Measurements from ENCODE around the gene LAMA4.

The LAMA4 gene

DNA sequence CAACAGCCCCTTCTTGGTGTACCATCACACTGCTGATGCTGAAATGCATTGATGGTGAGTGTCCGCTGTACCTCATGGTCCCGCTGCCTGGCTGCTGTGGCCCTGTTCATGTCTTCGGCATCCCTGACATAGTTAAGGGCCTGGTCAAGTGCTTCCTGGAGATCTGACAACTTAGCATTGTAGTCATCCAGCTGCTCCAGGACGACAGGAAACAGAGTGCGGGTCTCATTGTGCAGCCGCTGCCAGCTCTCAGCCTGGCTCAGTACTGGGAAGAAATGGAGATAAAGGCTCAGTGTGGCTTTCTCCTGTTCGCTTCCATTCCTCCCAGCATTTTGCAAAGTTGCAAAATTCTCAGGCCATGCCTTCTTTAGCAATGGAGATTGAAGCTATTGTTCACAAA, 81.8 kb downstream of the LAMA4 start:
- Histone ChIP-seq H3K4me1 (ENCODE audit: control insufficient read depth, insufficient read depth, low read length) (no peaks in the 10 kb centered on the region), H3K4me3 (ENCODE audit: low read length in 2 of 2) (no peak overlapping the region), H3K9ac (ENCODE audit: low read length in 2 of 2) (no peak overlapping the region), H3K9me3 (ENCODE audit: control insufficient read depth in 2 of 2, low read length in 2 of 2) (no peaks in the 10 kb centered on the region), H3K27me3 (ENCODE audit: control insufficient read depth in 1 of 2, insufficient read depth in 2 of 2, low read length in 2 of 2) (no peaks in the 10 kb centered on the region), H3K36me3 (ENCODE audit: control insufficient read depth in 2 of 2, insufficient read depth in 2 of 2, low read length in 2 of 2) (peaks cover 79 to 81% of the 10 kb centered on the region in 2 donors), H3K27ac (ENCODE audit: low read length) (no peak overlapping the region)

DNA sequence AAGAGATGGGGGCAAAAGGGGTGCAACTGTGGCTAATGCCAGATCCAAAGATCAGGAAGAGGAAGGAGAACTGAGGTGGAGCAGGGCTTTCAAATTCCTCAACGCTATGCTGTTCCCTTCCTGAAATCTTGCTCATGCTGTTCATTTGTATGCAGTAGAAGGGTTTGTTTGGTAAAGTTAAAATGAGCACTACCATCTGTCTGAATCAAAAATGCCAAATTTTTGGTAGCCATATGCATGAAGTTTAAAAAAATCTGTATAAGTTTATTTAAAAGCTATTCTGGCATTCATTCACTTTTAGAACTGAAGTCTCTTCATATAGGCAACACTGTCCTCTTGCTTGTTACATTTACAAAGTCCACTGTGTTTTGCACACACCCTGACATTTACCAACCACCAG, 84.8 kb downstream of the LAMA4 start:
- Histone ChIP-seq H3K9me3 (ENCODE audit: control insufficient read depth in 2 of 2, low read length in 2 of 2) (no peaks in the 10 kb centered on the region), H3K36me3 (ENCODE audit: control insufficient read depth in 2 of 2, insufficient read depth in 2 of 2, low read length in 2 of 2) (peaks cover 76 to 82% of the 10 kb centered on the region in 2 donors), H3K27me3 (ENCODE audit: control insufficient read depth in 1 of 2, insufficient read depth in 2 of 2, low read length in 2 of 2) (no peaks in the 10 kb centered on the region), H3K9ac (ENCODE audit: low read length in 2 of 2) (no peak overlapping the region), H3K27ac (ENCODE audit: low read length) (peak overlapping the region; percentile 3), H3K4me1 (ENCODE audit: control insufficient read depth, insufficient read depth, low read length) (no peaks in the 10 kb centered on the region), H3K4me3 (ENCODE audit: low read length in 2 of 2) (no peak overlapping the region)

DNA sequence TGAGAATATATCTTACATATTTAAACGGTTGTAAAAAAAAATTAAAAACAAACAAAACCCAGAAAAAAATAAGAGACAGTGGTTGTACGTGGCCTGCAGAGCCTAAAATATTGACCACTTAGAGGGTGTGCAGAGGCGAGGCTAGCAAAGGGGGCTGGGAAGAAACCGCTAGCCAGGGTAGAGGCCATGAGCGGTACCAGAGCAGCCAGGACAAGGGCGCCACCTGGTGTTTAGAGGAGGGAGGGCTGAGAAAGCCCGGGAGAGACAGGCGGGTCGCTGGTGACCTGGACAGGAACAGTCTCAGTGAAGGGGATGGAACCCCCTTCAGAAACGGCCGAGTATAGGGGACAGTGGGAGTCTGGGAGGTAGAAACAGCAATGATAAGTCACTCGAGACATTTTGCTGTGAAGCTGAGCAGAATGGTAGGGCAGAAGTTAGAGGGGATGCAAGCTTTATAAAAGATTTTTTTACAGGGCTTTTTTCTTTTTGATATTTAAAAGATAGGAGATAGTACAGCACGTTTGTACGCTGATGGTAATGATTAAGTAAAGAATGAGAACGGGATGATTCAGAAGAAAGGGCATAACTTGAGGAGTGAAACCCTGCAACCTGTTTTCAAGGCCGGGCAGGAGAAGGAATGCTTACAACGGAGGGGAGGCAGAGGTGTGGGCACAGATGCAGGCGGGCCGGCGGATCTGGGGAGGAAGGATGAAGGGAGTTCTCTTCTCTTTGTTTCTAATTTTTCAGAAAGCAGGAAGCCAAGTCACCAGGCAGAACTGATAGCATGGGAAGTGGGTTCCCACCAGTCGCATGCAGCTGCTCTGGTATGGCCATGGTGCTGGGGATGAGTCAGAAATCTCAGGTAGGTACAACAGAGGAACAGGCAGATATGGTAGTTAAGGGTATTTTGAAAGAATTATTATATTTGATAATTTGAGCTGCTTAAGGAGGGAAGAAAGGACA, 90.8 kb downstream of the LAMA4 start:
- H3K27ac ChIP-seq (ENCODE audit: low read length): peak overlapping the region; percentile 53

DNA sequence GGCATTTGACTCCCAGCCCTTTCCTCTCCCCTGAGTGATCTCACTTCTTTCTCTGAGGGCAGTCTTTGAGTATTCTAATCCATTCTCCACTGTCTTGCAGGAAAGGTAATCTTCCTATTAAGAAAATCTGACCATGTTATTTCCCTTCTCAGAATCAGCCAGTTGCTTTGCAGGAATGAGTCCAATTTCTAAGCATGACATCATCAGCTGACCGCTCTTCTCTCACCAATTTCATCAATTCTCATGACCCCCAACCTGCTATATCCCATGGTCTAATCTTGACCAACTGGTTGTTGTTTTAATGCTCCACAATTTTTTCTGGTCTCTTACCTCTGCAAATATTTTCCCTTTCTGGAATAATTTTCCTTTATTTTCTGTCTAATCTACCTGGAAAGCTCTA, 93.6 kb downstream of the LAMA4 start:
- Histone ChIP-seq H3K9me3 (ENCODE audit: control insufficient read depth in 2 of 2, low read length in 2 of 2) (no peaks in the 10 kb centered on the region), H3K36me3 (ENCODE audit: control insufficient read depth in 2 of 2, insufficient read depth in 2 of 2, low read length in 2 of 2) (peaks cover 66 to 68% of the 10 kb centered on the region in 2 donors), H3K9ac (ENCODE audit: low read length in 2 of 2) (no peak overlapping the region), H3K27me3 (ENCODE audit: control insufficient read depth in 1 of 2, insufficient read depth in 2 of 2, low read length in 2 of 2) (no peaks in the 10 kb centered on the region), H3K27ac (ENCODE audit: low read length) (peak overlapping the region; percentile 64), H3K4me3 (ENCODE audit: low read length in 2 of 2) (no peak overlapping the region), H3K4me1 (ENCODE audit: control insufficient read depth, insufficient read depth, low read length) (peaks cover 10% of the 10 kb centered on the region)

More for the DNA sequence above, 90.8 kb downstream of the LAMA4 start:
- peaks cover 69 to 70% of the 10 kb centered on the region in 2 donors for H3K36me3 ChIP-seq (ENCODE audit: control insufficient read depth in 2 of 2, insufficient read depth in 2 of 2, low read length in 2 of 2)
- peaks cover 2% of the 10 kb centered on the region for H3K4me1 ChIP-seq (ENCODE audit: control insufficient read depth, insufficient read depth, low read length)
- H3K9ac ChIP-seq (ENCODE audit: low read length in 2 of 2): no peak overlapping the region
- H3K27me3 ChIP-seq (ENCODE audit: control insufficient read depth in 1 of 2, insufficient read depth in 2 of 2, low read length in 2 of 2): no peaks in the 10 kb centered on the region
- no peaks in the 10 kb centered on the region for H3K9me3 ChIP-seq (ENCODE audit: control insufficient read depth in 2 of 2, low read length in 2 of 2)
- H3K4me3 ChIP-seq (ENCODE audit: low read length in 2 of 2): no peak overlapping the region

DNA sequence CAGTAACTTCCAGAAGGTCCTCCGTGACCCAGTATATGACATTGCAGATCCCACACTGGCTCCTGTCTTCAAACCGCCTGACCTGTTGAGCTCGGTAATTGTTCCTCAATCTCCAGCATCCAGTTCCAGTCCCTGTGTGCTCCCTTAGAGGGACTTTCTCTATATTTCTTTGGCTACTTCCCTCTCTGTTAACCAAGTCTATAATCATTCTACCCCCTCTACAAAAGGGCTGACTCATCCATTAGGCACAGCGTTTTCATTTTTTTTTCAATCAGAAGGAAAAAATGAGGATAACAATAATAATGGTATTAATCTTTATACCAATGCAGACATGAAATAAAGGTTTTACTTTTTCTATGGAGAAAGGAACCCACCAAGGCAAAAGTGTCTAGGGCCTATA, 97.7 kb downstream of the LAMA4 start:
- no peaks in the 10 kb centered on the region for H3K27me3 ChIP-seq (ENCODE audit: control insufficient read depth in 1 of 2, insufficient read depth in 2 of 2, low read length in 2 of 2)
- H3K36me3 ChIP-seq (ENCODE audit: control insufficient read depth in 2 of 2, insufficient read depth in 2 of 2, low read length in 2 of 2): peaks cover 53 to 54% of the 10 kb centered on the region in 2 donors
- no peak overlapping the region for H3K4me3 ChIP-seq (ENCODE audit: low read length in 2 of 2)
- peaks cover 10% of the 10 kb centered on the region for H3K4me1 ChIP-seq (ENCODE audit: control insufficient read depth, insufficient read depth, low read length)
- H3K9me3 ChIP-seq (ENCODE audit: control insufficient read depth in 2 of 2, low read length in 2 of 2): no peaks in the 10 kb centered on the region
- peak overlapping the region; percentile 73 for H3K27ac ChIP-seq (ENCODE audit: low read length)
- H3K9ac ChIP-seq (ENCODE audit: low read length in 2 of 2): no peak overlapping the region

DNA sequence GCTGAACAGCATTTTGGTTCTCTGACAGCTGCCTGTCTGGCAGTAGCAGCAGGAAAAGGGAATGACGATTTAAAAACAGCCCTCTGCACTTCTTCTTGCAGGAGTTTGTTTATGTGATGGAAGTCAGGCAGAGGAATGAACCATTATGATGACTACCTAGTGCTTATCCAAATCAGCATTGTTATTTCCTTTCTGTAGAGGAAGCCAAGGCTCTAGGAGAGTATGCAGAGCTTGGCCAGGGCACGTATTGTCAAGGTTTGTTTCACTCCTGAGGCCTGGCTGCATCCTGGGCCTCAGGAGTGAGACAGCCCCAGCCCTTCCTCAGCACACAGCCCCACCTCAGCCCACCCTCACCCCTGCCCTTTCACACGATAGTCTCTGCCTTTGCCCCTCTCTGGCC, 98.5 kb downstream of the LAMA4 start:
- Histone ChIP-seq H3K4me3 (ENCODE audit: low read length in 2 of 2) (no peak overlapping the region), H3K27me3 (ENCODE audit: control insufficient read depth in 1 of 2, insufficient read depth in 2 of 2, low read length in 2 of 2) (no peaks in the 10 kb centered on the region), H3K36me3 (ENCODE audit: control insufficient read depth in 2 of 2, insufficient read depth in 2 of 2, low read length in 2 of 2) (peaks cover 45 to 46% of the 10 kb centered on the region in 2 donors), H3K9me3 (ENCODE audit: control insufficient read depth in 2 of 2, low read length in 2 of 2) (no peaks in the 10 kb centered on the region), H3K4me1 (ENCODE audit: control insufficient read depth, insufficient read depth, low read length) (peaks cover 10% of the 10 kb centered on the region), H3K9ac (ENCODE audit: low read length in 2 of 2) (no peak overlapping the region), H3K27ac (ENCODE audit: low read length) (peak overlapping the region; percentile 73)

DNA sequence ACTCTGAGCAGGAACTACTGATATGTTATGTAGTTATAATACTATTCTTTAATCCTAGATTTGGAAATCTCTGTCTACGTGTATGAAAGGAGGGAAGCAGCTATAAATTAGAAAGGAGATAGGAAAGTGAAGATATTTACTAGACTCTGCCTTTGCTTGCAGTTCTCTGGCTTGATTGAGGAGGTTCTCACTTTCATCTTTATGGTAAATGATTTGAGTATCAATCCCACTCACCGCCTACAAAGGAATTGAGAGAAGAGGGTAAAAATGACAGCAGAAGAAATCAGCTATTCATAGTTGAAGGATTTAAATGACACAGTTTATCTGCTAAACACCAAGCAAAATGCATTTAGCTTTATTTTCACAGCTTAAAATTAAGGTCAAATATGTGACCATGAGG, 99.7 kb downstream of the LAMA4 start:
- peaks cover 34% of the 10 kb centered on the region in 2 donors for H3K36me3 ChIP-seq (ENCODE audit: control insufficient read depth in 2 of 2, insufficient read depth in 2 of 2, low read length in 2 of 2)
- no peak overlapping the region for H3K4me3 ChIP-seq (ENCODE audit: low read length in 2 of 2)
- no peaks in the 10 kb centered on the region for H3K27me3 ChIP-seq (ENCODE audit: control insufficient read depth in 1 of 2, insufficient read depth in 2 of 2, low read length in 2 of 2)
- H3K9me3 ChIP-seq (ENCODE audit: control insufficient read depth in 2 of 2, low read length in 2 of 2): no peaks in the 10 kb centered on the region
- H3K4me1 ChIP-seq (ENCODE audit: control insufficient read depth, insufficient read depth, low read length): peaks cover 13% of the 10 kb centered on the region
- no peak overlapping the region for H3K27ac ChIP-seq (ENCODE audit: low read length)
- H3K9ac ChIP-seq (ENCODE audit: low read length in 2 of 2): no peak overlapping the region

DNA sequence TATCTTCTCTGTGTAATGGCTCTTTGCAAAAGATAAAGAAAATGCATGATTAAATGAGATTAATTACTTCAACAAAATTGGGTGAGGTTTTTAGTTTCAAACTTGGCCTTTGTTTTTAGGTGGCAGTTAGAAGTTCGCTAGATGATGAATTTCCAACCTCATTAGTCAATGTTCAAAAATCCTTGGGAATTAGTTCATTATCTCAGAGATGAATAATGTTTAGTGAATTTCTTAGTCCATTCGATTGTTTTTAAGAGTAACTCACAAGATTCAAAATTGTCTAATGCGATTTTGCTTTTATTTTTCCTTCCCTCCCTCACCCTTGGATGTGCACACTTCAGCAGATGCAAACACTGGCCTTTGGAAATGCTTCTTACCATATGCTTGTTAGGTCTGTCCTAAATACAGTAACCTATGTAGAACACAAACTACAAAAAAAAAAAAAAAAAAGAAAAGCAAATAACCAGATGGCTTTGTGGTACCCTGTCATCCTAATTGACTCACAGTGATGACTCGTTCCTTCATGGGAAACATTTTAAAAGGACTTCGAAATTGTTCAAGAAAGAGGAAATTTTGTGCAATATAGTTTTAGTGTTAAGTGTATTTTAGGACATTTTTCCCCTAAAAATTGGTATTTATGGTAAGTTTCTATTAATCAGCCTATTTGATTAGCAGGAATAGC, 100.3 kb downstream of the LAMA4 start:
- Histone ChIP-seq H3K36me3 (ENCODE audit: control insufficient read depth in 2 of 2, insufficient read depth in 2 of 2, low read length in 2 of 2) (peaks cover 29 to 31% of the 10 kb centered on the region in 2 donors), H3K27me3 (ENCODE audit: control insufficient read depth in 1 of 2, insufficient read depth in 2 of 2, low read length in 2 of 2) (no peaks in the 10 kb centered on the region), H3K4me1 (ENCODE audit: control insufficient read depth, insufficient read depth, low read length) (peaks cover 13% of the 10 kb centered on the region), H3K4me3 (ENCODE audit: low read length in 2 of 2) (no peak overlapping the region), H3K9me3 (ENCODE audit: control insufficient read depth in 2 of 2, low read length in 2 of 2) (no peaks in the 10 kb centered on the region), H3K9ac (ENCODE audit: low read length in 2 of 2) (no peak overlapping the region), H3K27ac (ENCODE audit: low read length) (no peak overlapping the region)

DNA sequence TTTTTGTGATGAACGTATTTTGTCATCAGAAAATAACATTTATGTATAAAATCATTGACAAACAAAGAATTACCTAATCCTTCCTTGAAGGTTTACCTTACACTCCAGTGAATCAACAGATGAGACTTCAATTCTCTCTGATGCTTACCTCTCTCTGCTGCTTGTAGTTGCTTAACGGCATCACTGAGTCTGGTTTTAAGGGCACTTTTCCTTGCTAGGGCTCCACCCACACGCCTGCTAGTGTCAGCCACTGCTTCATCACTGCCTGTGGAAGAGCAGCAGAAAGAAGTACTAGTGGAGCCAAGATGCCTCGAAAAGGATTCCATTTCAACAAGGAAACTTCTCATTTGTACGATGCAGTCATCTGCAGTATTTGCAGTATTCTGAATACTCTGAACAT, 104.0 kb downstream of the LAMA4 start:
- peaks cover 3% of the 10 kb centered on the region for H3K4me1 ChIP-seq (ENCODE audit: control insufficient read depth, insufficient read depth, low read length)
- no peaks in the 10 kb centered on the region for H3K27me3 ChIP-seq (ENCODE audit: control insufficient read depth in 1 of 2, insufficient read depth in 2 of 2, low read length in 2 of 2)
- H3K4me3 ChIP-seq (ENCODE audit: low read length in 2 of 2): peak overlapping the region in 1 of 2 donors; percentile 9
- peaks cover 24 to 33% of the 10 kb centered on the region in 2 donors for H3K36me3 ChIP-seq (ENCODE audit: control insufficient read depth in 2 of 2, insufficient read depth in 2 of 2, low read length in 2 of 2)
- H3K9ac ChIP-seq (ENCODE audit: low read length in 2 of 2): peak overlapping the region; percentile 44 to 62
- peak overlapping the region; percentile 88 for H3K27ac ChIP-seq (ENCODE audit: low read length)
- no peaks in the 10 kb centered on the region for H3K9me3 ChIP-seq (ENCODE audit: control insufficient read depth in 2 of 2, low read length in 2 of 2)

DNA sequence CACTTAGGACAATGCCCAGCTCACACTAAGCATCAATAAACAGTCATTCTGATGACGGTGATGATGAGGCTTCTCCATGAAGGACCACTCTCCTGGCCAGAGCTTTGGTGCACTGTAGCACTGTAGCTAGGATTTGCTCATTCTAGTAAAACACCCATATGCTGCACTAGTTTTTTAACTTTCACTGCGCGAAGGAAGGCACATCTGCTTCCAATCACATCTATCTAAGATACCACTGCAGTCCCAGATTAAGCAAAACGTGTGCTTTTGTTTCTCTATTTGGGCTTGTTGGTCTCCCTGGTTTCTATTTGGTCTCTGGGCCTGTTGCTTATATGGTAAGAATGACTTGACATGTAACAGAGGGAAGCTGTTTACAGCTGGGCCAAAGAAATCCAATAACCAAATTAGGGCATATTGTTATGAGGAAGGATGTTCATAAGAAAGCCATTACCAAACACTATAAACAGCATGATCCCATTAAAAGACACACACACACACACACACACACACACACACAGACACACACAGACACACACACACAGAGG, 104.6 kb downstream of the LAMA4 start:
- Histone ChIP-seq H3K4me1 (ENCODE audit: control insufficient read depth, insufficient read depth, low read length) (peaks cover 3% of the 10 kb centered on the region), H3K9ac (ENCODE audit: low read length in 2 of 2) (peak overlapping the region; percentile 44 to 62), H3K9me3 (ENCODE audit: control insufficient read depth in 2 of 2, low read length in 2 of 2) (no peaks in the 10 kb centered on the region), H3K27ac (ENCODE audit: low read length) (peak overlapping the region; percentile 88), H3K36me3 (ENCODE audit: control insufficient read depth in 2 of 2, insufficient read depth in 2 of 2, low read length in 2 of 2) (peaks cover 30 to 38% of the 10 kb centered on the region in 2 donors), H3K4me3 (ENCODE audit: low read length in 2 of 2) (no peak overlapping the region), H3K27me3 (ENCODE audit: control insufficient read depth in 1 of 2, insufficient read depth in 2 of 2, low read length in 2 of 2) (no peaks in the 10 kb centered on the region)
